NCI-H748 (cell line): Measurements from ENCODE around the gene PEX5L.

Experiments
- DNase-seq: peaks from one replicate; lab custom pipeline; 2025; ENCODE audit not compliant: unreplicated experiment; lab: John Stamatoyannopoulos, UW

The PEX5L gene

DNA sequence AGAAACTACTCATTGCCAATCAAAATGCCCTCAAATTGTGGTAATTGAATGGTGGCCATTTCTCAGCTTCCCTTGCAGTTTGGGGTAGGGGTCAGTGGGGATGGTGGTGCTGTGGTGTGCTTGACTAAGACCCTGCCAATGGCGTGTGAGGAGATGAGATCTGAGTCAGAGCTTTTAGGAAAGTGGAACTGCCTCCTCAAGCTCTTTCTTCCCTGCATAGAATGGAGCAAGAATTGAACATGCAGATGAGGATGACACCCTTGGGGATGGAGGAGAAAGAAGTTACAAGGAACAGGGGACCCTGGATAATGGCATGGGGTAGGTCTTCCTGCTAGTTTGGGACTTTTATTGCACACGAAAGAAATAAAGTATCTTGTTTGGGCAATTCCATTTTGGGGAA lies 188.0 kb downstream of the PEX5L start:
- DNase-seq: no peak

DNA sequence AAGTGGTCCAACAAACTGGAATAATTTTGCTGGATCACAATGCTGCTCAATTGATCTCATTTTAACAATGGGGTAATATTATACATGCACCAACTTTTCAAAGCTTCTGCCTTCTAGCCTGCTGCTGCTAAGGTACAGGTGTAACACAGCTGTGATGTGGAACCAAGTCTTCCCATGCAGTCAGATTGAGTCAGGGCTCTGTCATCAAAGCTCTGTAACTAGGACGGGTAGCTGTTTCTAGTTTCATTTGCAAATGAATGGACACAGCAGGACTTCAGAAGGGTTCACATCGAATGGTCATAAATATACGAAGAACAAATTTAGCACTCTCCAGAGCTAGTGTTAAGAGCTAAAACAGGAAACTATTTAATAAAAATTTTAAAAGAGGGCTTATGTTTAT lies 194.7 kb downstream of the PEX5L start:
- no peak for DNase-seq

GRCh38 chr3:179840985-179841384 lies 195.8 kb downstream of the PEX5L start:
- DNase-seq: no peak

- no peak for DNase-seq
Observed at GRCh38 chr3:179837374-179837773, 199.4 kb downstream of the PEX5L start.

- no peak for DNase-seq
Observed at GRCh38 chr3:179833294-179833693, 203.4 kb downstream of the PEX5L start.

GRCh38 chr3:179832333-179832854 lies 204.3 kb downstream of the PEX5L start:
- no peak for DNase-seq

- DNase-seq: no peak
Observed at GRCh38 chr3:179829401-179829800, 207.3 kb downstream of the PEX5L start.

GRCh38 chr3:179828738-179829137 lies 208.0 kb downstream of the PEX5L start:
- DNase-seq: no peak

- DNase-seq: no peak
Observed at GRCh38 chr3:179826247-179826637, 210.5 kb downstream of the PEX5L start.

GRCh38 chr3:179825527-179826246 lies 211.1 kb downstream of the PEX5L start:
- no peak for DNase-seq

DNA sequence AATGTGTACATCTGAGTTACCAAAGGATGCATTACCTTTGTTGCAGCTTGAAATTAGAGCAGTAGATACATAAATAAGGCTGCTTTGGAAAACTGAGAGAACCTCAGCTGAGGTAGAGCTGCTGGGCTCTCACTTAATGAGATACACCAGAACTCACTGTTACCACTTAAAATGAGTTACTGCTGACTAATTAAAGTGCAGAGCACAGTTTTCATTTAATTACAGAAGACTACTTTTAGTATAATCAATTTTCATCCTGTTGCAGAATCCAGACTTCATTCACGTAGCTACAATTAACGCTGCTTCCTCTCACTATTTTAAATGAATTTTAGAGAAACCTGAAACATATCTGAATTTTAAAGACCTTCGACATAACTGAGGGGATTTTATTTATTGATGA lies 214.4 kb downstream of the PEX5L start:
- no peak for DNase-seq

DNA sequence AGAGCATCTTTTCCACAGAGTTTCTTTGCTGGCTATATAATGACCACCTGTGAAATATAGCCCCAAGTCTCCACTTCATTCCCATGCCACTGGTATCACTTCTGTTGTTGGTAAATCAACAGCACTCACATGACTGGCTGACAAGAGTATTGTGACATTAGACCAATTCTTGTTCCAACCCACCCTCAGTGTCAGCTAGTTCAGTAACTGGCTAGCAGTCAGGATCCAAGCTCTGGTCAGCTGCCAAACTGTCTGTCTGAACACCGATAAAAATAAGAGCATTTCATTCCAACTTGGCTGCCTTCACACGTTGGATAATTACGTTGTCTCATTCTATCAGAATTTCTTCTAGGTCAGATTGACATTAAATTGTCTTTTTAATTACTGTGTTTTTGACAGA lies 217.4 kb downstream of the PEX5L start:
- no peak for DNase-seq

DNA sequence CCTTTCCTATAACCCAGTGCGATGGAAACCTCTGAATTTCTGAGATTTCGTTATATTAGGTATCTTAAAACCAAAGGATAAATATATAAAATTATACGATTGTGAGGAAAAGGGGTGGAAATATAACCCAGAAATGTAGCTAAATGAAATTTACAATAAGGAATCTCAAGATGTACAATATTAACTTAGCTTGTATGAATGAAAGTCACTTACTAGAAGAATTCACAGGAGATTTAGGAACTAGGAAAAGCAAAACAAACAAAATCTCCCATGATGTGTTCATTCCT lies 224.7 kb downstream of the PEX5L start:
- no peak for DNase-seq

- DNase-seq: peak; percentile 63
Observed at GRCh38 chr3:179811321-179812095, 225.2 kb downstream of the PEX5L start.

DNA sequence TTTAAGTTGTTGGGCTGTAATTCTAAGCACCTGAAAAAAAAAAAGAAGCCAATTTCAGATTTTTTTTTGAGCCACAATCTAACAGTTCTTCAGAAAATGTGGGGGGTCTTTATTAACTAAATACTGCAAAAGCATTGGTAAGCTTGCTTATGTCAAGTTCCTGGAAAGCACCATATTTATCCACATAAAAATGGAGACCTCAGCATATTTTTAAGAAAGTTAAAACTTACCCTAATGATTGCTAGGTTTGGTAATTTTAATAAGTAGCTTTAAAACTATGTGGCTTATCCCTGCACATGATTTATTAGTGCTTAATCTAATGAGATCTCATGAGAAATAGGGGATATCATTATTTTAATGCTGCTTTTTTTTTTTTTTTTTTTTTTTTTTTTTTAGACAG lies 227.1 kb downstream of the PEX5L start:
- DNase-seq: no peak

DNA sequence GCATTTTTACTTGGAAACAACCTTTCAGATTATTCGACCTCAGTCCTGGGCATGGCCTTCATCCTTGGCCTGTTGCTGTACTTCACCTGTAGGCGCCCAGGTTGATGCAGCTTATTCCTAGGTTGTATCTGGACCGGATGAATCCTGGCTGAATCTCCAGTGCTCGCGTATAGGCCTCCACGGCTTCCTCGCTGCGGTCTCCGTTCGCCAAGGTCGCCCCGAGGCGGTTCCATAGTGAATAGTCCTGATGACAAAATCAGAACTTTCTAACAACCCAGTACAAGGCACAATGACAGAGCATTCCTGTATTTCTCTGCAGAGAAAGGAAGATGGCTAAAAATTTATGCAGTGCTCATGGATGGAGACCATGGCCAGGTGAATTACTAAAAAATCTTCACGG lies 229.1 kb downstream of the PEX5L start:
- DNase-seq: no peak

- no peak for DNase-seq
Observed at GRCh38 chr3:179806177-179806576, 230.6 kb downstream of the PEX5L start.

GRCh38 chr3:179801856-179802255 lies 234.9 kb downstream of the PEX5L start:
- no peak for DNase-seq

GRCh38 chr3:179801263-179801662 lies 235.5 kb downstream of the PEX5L start:
- no peak for DNase-seq

DNA sequence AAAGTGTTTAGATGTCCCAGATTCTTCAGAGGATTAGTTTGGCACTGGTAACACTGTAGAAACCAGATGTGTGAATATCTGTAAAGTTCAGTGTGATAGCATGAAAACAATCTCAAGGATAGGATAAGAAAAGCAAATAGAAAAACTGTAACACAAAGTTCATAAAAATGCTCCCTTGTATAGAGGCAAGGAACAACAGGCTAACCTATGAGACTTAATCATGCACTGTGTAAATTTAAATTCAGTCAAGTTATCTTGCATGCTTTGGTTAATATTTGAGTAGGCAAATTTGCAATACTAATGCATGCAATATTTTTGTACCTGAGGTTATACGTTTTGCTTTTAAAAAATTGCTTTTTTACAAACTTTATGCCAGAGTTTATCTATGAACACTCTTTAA lies 239.5 kb downstream of the PEX5L start:
- DNase-seq: no peak

- DNase-seq: no peak
Observed at GRCh38 chr3:179796421-179796820, 240.3 kb downstream of the PEX5L start.

GRCh38 chr3:179794355-179794754 lies 242.4 kb downstream of the PEX5L start:
- no peak for DNase-seq

DNA sequence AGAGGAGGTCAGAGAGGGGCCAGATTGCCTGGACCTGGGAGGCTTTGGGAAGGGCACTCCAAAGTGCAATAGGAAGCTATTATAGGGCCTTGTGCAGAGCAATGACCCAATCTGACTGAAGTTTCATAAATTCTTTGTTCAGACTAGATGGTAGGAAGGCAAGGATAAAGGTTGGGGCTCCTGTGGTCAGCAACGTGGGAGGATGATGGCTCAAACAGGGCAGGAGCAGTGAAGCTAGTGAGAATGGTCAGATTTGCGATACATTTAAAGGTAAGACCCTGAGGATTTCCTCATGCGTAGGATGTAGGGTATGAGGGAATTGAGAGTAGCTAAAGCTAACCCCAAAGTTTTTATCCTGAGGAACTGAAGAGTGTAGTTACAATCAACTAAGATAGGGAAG lies 244.9 kb downstream of the PEX5L start:
- no peak for DNase-seq
